Breast epithelium (tissue), 3 donors: ENCODE results near the gene CIAPIN1.

Source experiments
- CTCF ChIP-seq, 3 donors: fragments of 450-650 bp; IDR thresholded peaks; one replicate each; pipeline ENCODE4 v1.5.1; 2016 to 2017; ENCODE audit warnings: antibody characterized with exemption in 3 of 3, mild to moderate bottlenecking in 3 of 3, moderate library complexity in 3 of 3
- POLR2A ChIP-seq: fragments of 450-650 bp; IDR thresholded peaks from one replicate; pipeline ENCODE4 v1.6.1; 2016; ENCODE audit warnings: antibody characterized with exemption, mild to moderate bottlenecking, moderate library complexity

GRCh38 chr16:57383276-57384247 lies 63.6 kb downstream of the CIAPIN1 start:
- TF ChIP-seq CTCF (IDR thresholded peaks at IDR 0.05) (no peak), POLR2A (no peak)
